ELF-1 (cell line): ENCODE measurements around the gene PIGZ.
A peak's percentile ranks its signal among the peaks of the same experiment; 100 is the strongest.

Experiments used
- DNase-seq: peaks from one replicate; pipeline ENCODE4 v3.0.0-alpha.2; 2016; ENCODE audit warnings: low read depth, low spot score

The PIGZ gene

GRCh38 chr3:196915375-196915774 lies 53.3 kb downstream of the PIGZ start:
- no peak for DNase-seq

- DNase-seq = peak; percentile 22
These were observed 53.8 kb downstream of the PIGZ start for GRCh38 chr3:196914866-196915265.

GRCh38 chr3:196903740-196904139 lies 64.9 kb downstream of the PIGZ start:
- DNase-seq = no peak

- DNase-seq = no peak
These were observed 66.3 kb downstream of the PIGZ start for GRCh38 chr3:196902296-196902695.

- DNase-seq = no peak
These were observed 66.9 kb downstream of the PIGZ start for GRCh38 chr3:196901768-196902167.
